H9 (cell line): ENCODE measurements around the gene LYPD5. TPM values are rescaled to one million over a fixed set of nuclear protein-coding genes. Genes with fewer than 3 reads are reported as not detected.

Experiments
- DNase-seq: peaks from one replicate; pipeline ENCODE4 v3.0.0-alpha.2; 2017
- H2AFZ ChIP-seq: one replicate; pipeline ENCODE4 v1.6.1; 2013; ENCODE audit warnings: mild to moderate bottlenecking, low read length, control low read depth, moderate library complexity
- H2AK5ac ChIP-seq: 2 replicates; pipeline ENCODE4 v1.6.1; 2013; ENCODE audit warnings: low read length, control low read depth, mixed read lengths; ENCODE audit not compliant: insufficient read length
- H2BK120ac ChIP-seq: one replicate; pipeline ENCODE4 v1.6.1; 2013; ENCODE audit warnings: low read depth, mild to moderate bottlenecking, low read length, control low read depth, inconsistent platforms; ENCODE audit not compliant: poor library complexity, severe bottlenecking
- H2BK12ac ChIP-seq: 2 replicates; pipeline ENCODE4 v1.6.1; 2013; ENCODE audit warnings: low read length, control low read depth, mixed read lengths, low read depth; ENCODE audit not compliant: insufficient read length
- H2BK15ac ChIP-seq: 2 replicates; pipeline ENCODE4 v1.6.1; 2013; ENCODE audit warnings: low read depth, low read length, control low read depth
- H2BK20ac ChIP-seq: one replicate; pipeline ENCODE4 v1.6.1; 2013; ENCODE audit warnings: low read depth, mild to moderate bottlenecking, low read length, control low read depth, inconsistent platforms; ENCODE audit not compliant: poor library complexity, severe bottlenecking
- H2BK5ac ChIP-seq: 2 replicates; pipeline ENCODE4 v1.6.1; 2013; ENCODE audit warnings: low read length, control low read depth, mixed read lengths; ENCODE audit not compliant: insufficient read length
- H3K14ac ChIP-seq: 2 replicates; pipeline ENCODE4 v1.6.1; 2013; ENCODE audit warnings: low read length, control low read depth; ENCODE audit not compliant: insufficient read depth
- H3K18ac ChIP-seq: 2 replicates; pipeline ENCODE4 v1.6.1; 2013; ENCODE audit warnings: low read depth, mild to moderate bottlenecking, mixed read lengths, low read length, control low read depth; ENCODE audit not compliant: insufficient read length
- H3K23ac ChIP-seq: 2 replicates; pipeline ENCODE4 v1.6.1; 2013; ENCODE audit warnings: low read length, control low read depth, mixed read lengths, low read depth; ENCODE audit not compliant: insufficient read length
- H3K23me2 ChIP-seq: 2 replicates; pipeline ENCODE4 v1.6.1; 2013; ENCODE audit warnings: low read depth, mild to moderate bottlenecking, mixed read lengths, low read length, control low read depth; ENCODE audit not compliant: insufficient read length, poor library complexity, severe bottlenecking
- H3K27ac ChIP-seq: 2 replicates; pipeline ENCODE4 v1.5.1; 2013; ENCODE audit warnings: low read length, control low read depth, mixed read lengths, low read depth; ENCODE audit not compliant: insufficient read length
- H3K27me3 ChIP-seq: 2 replicates; pipeline ENCODE4 v1.6.1; 2013; ENCODE audit warnings: low read length, control low read depth, inconsistent platforms; ENCODE audit not compliant: insufficient read depth
- H3K4ac ChIP-seq: 2 replicates; pipeline ENCODE4 v1.6.1; 2013; ENCODE audit warnings: low read depth, mild to moderate bottlenecking, control low read depth, inconsistent platforms, low read length, moderate library complexity
- H3K4me1 ChIP-seq: 2 replicates; pipeline ENCODE4 v1.6.1; 2013; ENCODE audit warnings: low read length, control low read depth, inconsistent platforms; ENCODE audit not compliant: insufficient read depth
- H3K4me2 ChIP-seq: 2 replicates; pipeline ENCODE4 v1.6.1; 2013; ENCODE audit warnings: low read length, control low read depth, mixed read lengths; ENCODE audit not compliant: insufficient read length, insufficient read depth
- H3K56ac ChIP-seq: 2 replicates; pipeline ENCODE4 v1.6.1; 2013; ENCODE audit warnings: low read depth, mild to moderate bottlenecking, mixed read lengths, low read length, control low read depth; ENCODE audit not compliant: insufficient read length
- H3K79me1 ChIP-seq: 2 replicates; pipeline ENCODE4 v1.6.1; 2013; ENCODE audit warnings: low read depth, mild to moderate bottlenecking, moderate library complexity, low read length, control low read depth, inconsistent platforms; ENCODE audit not compliant: insufficient read depth, poor library complexity, severe bottlenecking
- H3K79me2 ChIP-seq: 2 replicates; pipeline ENCODE4 v1.6.1; 2013; ENCODE audit warnings: low read length, control low read depth, inconsistent platforms; ENCODE audit not compliant: insufficient read depth
- H3K9ac ChIP-seq: 2 replicates; pipeline ENCODE4 v1.6.1; 2013; ENCODE audit warnings: low read length, control low read depth, mixed read lengths; ENCODE audit not compliant: insufficient read length; ENCODE audit errors: extremely low read depth
- H3K9me3 ChIP-seq: one replicate; pipeline ENCODE4 v1.6.1; 2013; ENCODE audit warnings: low read depth, low read length, inconsistent platforms; ENCODE audit not compliant: control insufficient read depth
- H3T11ph ChIP-seq: one replicate; pipeline ENCODE4 v1.6.1; 2013; ENCODE audit warnings: mild to moderate bottlenecking, low read length, control low read depth, inconsistent platforms
- H4K20me1 ChIP-seq: one replicate; pipeline ENCODE4 v1.6.1; 2013; ENCODE audit not compliant: control insufficient read depth, insufficient read length, insufficient read depth
- H4K5ac ChIP-seq: 2 replicates; pipeline ENCODE4 v1.6.1; 2013; ENCODE audit warnings: low read depth, mild to moderate bottlenecking, mixed read lengths, low read length, control low read depth; ENCODE audit not compliant: insufficient read length
- H4K8ac ChIP-seq: replicated peaks from 2 replicates; pipeline ENCODE4 v1.6.1; 2013; ENCODE audit warnings: low read length, control low read depth, mixed read lengths, low read depth; ENCODE audit not compliant: insufficient read length
- H4K91ac ChIP-seq: 2 replicates; pipeline ENCODE4 v1.6.1; 2013; ENCODE audit warnings: low read depth, mild to moderate bottlenecking, moderate library complexity, mixed read lengths, low read length, control low read depth; ENCODE audit not compliant: insufficient read length
- H3K27ac Mint-ChIP-seq, 3 experiments: 2 replicates in 2 of 3; 3 replicates in 1 of 3; pipeline ENCODE4 v1.8.0; 2020 to 2021; ENCODE audit warnings: mixed read lengths in 3 of 3, mild to moderate bottlenecking in 1 of 3, moderate library complexity in 1 of 3
- H3K27me3 Mint-ChIP-seq: 2 replicates; pipeline ENCODE4 v1.8.0; 2021; ENCODE audit warnings: low read depth, mild to moderate bottlenecking, moderate library complexity, mixed read lengths
- H3K36me3 Mint-ChIP-seq, 3 experiments: 2 replicates in 2 of 3; 3 replicates in 1 of 3; pipeline ENCODE4 v1.8.0; 2020 to 2021; ENCODE audit warnings: low read depth in 3 of 3, mixed read lengths in 3 of 3; ENCODE audit not compliant: insufficient read depth in 1 of 3
- H3K4me1 Mint-ChIP-seq, 2 experiments: 2 replicates each; pipeline ENCODE4 v1.8.0; 2020; ENCODE audit warnings: mixed read lengths in 2 of 2
- H3K4me3 Mint-ChIP-seq, 2 experiments: 2 replicates in 1 of 2; 3 replicates in 1 of 2; pipeline ENCODE4 v1.8.0; 2020 to 2021; ENCODE audit warnings: mild to moderate bottlenecking in 2 of 2, mixed read lengths in 2 of 2, moderate library complexity in 1 of 2
- H3K9me3 Mint-ChIP-seq, 2 experiments: 2 replicates in 1 of 2; 3 replicates in 1 of 2; pipeline ENCODE4 v1.8.0; 2020; ENCODE audit warnings: mild to moderate bottlenecking in 2 of 2, mixed read lengths in 2 of 2, moderate library complexity in 1 of 2
- CTCF ChIP-seq: fragments of 200-600 bp; sonication (generic); conservative IDR thresholded peaks from 3 replicates; pipeline ENCODE4 v1.8.0; 2021; ENCODE audit warnings: antibody characterized with exemption, mild to moderate bottlenecking
- WGBS: extraction: QIAGEN DNeasy Blood & Tissue Kit; methylation state at CpG from one replicate; pipeline ENCODE4 v1.1.7; 2013; ENCODE audit warnings: missing lambda C conversion rate, low lambda C conversion rate, mixed read lengths; ENCODE audit not compliant: insufficient read length; ENCODE audit errors: extremely low coverage; 5-methylcytosine and 5-hydroxymethylcytosine counted together
- total RNA-seq: library from RNA; stranded (reverse); gene quantifications from 2 replicates; pipeline ENCODE4 v1.2.1, GENCODE V29; 2021

The LYPD5 gene
- total RNA-seq, 1 experiment from 2014 or later = 0.50 TPM

- peak overlapping the region; percentile 47 for H3K4me2 ChIP-seq
Measured at GRCh38 chr19:43798026-43798545, 4.2 kb downstream of the LYPD5 start.

More at GRCh38 chr19:43798026-43798545, 4.2 kb downstream of the LYPD5 start:
- Histone ChIP-seq H4K5ac (no peak overlapping the region), H2BK15ac (no peak overlapping the region), H3K27me3 (peaks cover 9% of the 10 kb centered on the region), H3K23ac (no peak overlapping the region), H3K9me3 (no peaks in the 10 kb centered on the region), H4K8ac (no peak overlapping the region), H2BK20ac (no peak overlapping the region), H4K91ac (no peak overlapping the region), H3K79me1 (no peaks in the 10 kb centered on the region), H3K27ac (no peak overlapping the region), H2BK120ac (no peak overlapping the region), H4K20me1 (peaks cover 2% of the 10 kb centered on the region), H3K56ac (no peak overlapping the region), H2AK5ac (no peak overlapping the region), H3K4ac (no peak overlapping the region), H3T11ph (no peak overlapping the region), H3K23me2 (peaks cover 5% of the 10 kb centered on the region), H3K4me1 (no peaks in the 10 kb centered on the region), H3K18ac (no peak overlapping the region), H2BK5ac (no peak overlapping the region), H3K79me2 (no peaks in the 10 kb centered on the region), H3K9ac (no peak overlapping the region), H2AFZ (no peak overlapping the region), H3K14ac (no peak overlapping the region), H2BK12ac (no peak overlapping the region)
- Mint-ChIP-seq H3K27me3 (peaks cover 95% of the 10 kb centered on the region), H3K4me3 (peak overlapping the region; percentile 70 to 86), H3K27ac (no peak overlapping the region), H3K9me3 (no peaks in the 10 kb centered on the region; a peak in 3 of 5 replicates), H3K4me1 (peaks cover 0 to 8% of the 10 kb centered on the region in 2 experiments; a peak in 2 of 4 replicates), H3K36me3 (no peaks in the 10 kb centered on the region; a peak in 1 of 7 replicates)
- no peak for DNase-seq
- no CpG with 5 or more reads among the region's 5 CpGs for WGBS
- no peak for TF ChIP-seq CTCF
